Measurements from ENCODE around the gene ENTPD6.

The ENTPD6 gene

DNA sequence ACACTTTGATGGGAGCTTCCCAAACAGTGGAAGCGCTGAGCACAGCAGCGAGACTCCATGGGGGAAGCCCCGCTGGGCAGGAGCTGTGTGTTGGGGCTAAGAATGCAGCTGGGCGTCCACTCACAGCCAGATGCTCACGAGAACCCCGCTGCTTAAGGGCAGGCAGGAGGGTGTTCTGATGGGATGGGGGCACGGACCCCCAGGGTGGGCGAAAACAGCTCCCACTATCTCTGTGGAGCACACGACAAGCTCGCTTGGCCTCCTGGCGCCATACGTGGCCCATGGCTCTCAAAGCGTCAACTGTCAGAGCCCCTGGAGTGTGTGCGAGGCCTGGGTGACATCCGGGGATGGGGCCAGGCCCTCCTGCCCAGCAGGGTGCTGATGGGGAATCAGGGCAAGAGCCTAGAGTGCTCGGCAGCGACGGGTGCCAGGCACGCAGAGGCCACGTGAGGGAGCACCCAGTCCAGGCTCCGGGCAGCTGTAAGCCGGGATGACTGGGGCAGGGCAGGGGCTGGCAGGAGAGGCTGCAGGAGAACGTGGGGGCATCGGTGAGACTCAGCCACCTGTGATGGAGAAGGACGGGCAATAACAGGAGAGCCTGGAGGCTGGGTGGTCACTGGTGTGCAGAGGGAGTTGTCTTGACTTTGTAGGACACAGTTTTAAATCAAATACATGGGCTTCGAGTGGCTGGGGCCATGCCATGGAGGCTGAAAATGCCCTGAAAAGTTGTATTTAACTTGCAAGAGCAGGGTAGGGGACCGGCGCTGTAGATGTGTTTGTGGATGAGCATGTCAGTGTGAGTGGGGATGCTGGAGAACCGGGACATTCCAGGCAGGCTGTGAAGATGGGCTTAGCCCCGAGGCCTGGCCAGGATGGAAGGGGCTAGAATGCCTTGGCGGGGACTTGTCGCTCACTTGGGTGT lies 79.6 kb downstream of the ENTPD6 start:
- peak in 3 of 51 donors; percentile 28 to 32 (median 29) for DNase-seq

DNA sequence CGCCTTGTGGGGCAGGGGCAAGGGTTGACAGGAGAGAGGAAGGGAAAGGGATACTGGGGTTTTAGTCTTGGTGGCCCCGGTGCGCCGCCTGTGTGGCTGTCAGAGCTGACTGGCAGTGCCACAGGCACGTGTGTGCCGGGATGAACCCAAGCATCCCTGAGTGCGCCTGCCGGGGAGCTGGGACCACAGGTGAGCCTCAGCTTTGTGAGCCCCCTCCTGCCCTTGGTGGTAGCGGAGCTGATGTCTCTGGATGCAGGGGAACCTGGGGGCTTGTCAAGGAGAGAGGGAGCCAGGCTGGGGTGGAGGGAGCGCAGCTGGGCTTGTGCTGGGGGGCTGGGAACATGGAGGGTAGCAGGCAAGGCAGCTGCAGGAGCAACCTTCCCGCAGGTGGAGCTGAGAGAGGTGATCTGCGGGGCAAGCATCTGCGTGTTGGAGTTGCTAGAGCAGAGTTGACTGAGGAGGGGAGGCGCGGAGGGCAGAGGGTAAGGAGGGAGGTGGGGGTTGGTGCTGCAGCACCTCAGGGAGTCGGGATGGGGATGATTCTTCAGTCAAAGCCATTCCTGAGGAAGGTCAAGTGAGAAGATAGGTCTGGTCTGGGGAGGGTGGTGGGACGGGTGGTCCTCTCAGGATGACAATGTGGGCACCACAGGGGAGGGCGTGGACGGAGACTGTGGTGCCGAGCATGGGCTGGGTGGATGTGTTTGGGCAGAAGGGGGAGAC lies 80.5 kb downstream of the ENTPD6 start:
- no peak for DNase-seq

Measured in hypothalamus (tissue), 51 donors.